ENCODE measurements around the gene TMEM252.

GRCh38 chr9:68496356-68496755 is 44.3 kb downstream of the TMEM252 start:
- TF ChIP-seq CTCF (IDR thresholded peaks at IDR 0.05) (no peak), EZH2 (IDR thresholded peaks at IDR 0.05) (no peak)

Measured in neural progenitor cell (in vitro differentiated cells).